Loucy (cell line): ENCODE data around the gene PCTP.

Experiments
- H2AFZ ChIP-seq: fragments of 200-600 bp; sonication (generic); 2 replicates; pipeline ENCODE4 v1.6.0; 2016; ENCODE audit warnings: antibody characterized with exemption, mild to moderate bottlenecking, low read length, moderate library complexity
- H3F3A ChIP-seq: fragments of 200-600 bp; 2 replicates; pipeline ENCODE4 v1.6.0; 2016; ENCODE audit warnings: antibody characterized with exemption, low read depth, mild to moderate bottlenecking
- H3K27me3 ChIP-seq: fragments of 200-600 bp; sonication (generic); 2 replicates; pipeline ENCODE4 v1.6.1; 2014; ENCODE audit warnings: low read length, mild to moderate bottlenecking; ENCODE audit not compliant: insufficient read depth, poor library complexity, severe bottlenecking
- H3K36me3 ChIP-seq: fragments of 200-600 bp; sonication (generic); 2 replicates; pipeline ENCODE4 v1.6.1; 2016; ENCODE audit warnings: low read length; ENCODE audit not compliant: insufficient read depth
- H3K4me1 ChIP-seq: fragments of 200-600 bp; sonication (generic); 2 replicates; pipeline ENCODE4 v1.5.1; 2014; ENCODE audit warnings: low read length, mild to moderate bottlenecking; ENCODE audit not compliant: insufficient read depth, poor library complexity, severe bottlenecking
- H3K4me2 ChIP-seq: fragments of 200-600 bp; sonication (generic); 2 replicates; pipeline ENCODE4 v1.6.0; 2014; ENCODE audit warnings: antibody characterized with exemption, low read length, low read depth, mild to moderate bottlenecking; ENCODE audit not compliant: poor library complexity, severe bottlenecking
- H3K4me3 ChIP-seq: fragments of 200-600 bp; sonication (generic); 2 replicates; pipeline ENCODE4 v1.5.1; 2014; ENCODE audit warnings: low read length, mild to moderate bottlenecking, mixed read lengths; ENCODE audit not compliant: poor library complexity, severe bottlenecking
- H3K79me2 ChIP-seq: fragments of 200-600 bp; sonication (generic); 2 replicates; pipeline ENCODE4 v1.6.1; 2014; ENCODE audit warnings: low read length; ENCODE audit not compliant: insufficient read depth
- H3K9ac ChIP-seq: fragments of 200-600 bp; sonication (generic); 2 replicates; pipeline ENCODE4 v1.6.0; 2014; ENCODE audit warnings: mild to moderate bottlenecking, low read depth, low read length, moderate library complexity; ENCODE audit not compliant: poor library complexity, severe bottlenecking
- H3K9me2 ChIP-seq: fragments of 200-600 bp; sonication (generic); replicated peaks from 2 replicates; pipeline ENCODE4 v1.6.1; 2016; ENCODE audit warnings: low read depth, low read length, mixed read lengths
- H3K9me3 ChIP-seq: fragments of 200-600 bp; sonication (generic); 2 replicates; pipeline ENCODE4 v1.6.1; 2014; ENCODE audit warnings: mild to moderate bottlenecking, antibody characterized with exemption, low read length, low read depth; ENCODE audit not compliant: insufficient read depth
- H4K20me1 ChIP-seq: fragments of 200-600 bp; sonication (generic); 2 replicates; pipeline ENCODE4 v1.6.0; 2014; ENCODE audit warnings: antibody characterized with exemption, low read length, mild to moderate bottlenecking; ENCODE audit not compliant: insufficient read depth, poor library complexity, severe bottlenecking
- CTCF ChIP-seq: fragments of 200-600 bp; sonication (generic); conservative IDR thresholded peaks from 2 replicates; pipeline ENCODE4 v1.5.1; 2014; ENCODE audit warnings: mild to moderate bottlenecking, antibody characterized with exemption, low read length
- EZH2phosphoT487 ChIP-seq: fragments of 200-600 bp; IDR thresholded peaks from 2 replicates; pipeline ENCODE4 v1.6.1; 2018; ENCODE audit warnings: antibody characterized with exemption, mild to moderate bottlenecking, moderate library complexity, borderline replicate concordance

PCTP gene

GRCh38 chr17:55806745-55807495 is 56.1 kb downstream of the PCTP start:
- Histone ChIP-seq H3K9ac (no peak overlapping the region), H3K9me2 (no peaks in the 10 kb centered on the region), H2AFZ (no peak overlapping the region), H3K79me2 (no peaks in the 10 kb centered on the region), H3F3A (no peaks in the 10 kb centered on the region), H4K20me1 (no peaks in the 10 kb centered on the region), H3K4me1 (no peaks in the 10 kb centered on the region), H3K4me2 (no peak overlapping the region), H3K27me3 (no peaks in the 10 kb centered on the region), H3K4me3 (no peak overlapping the region), H3K36me3 (no peaks in the 10 kb centered on the region), H3K9me3 (no peaks in the 10 kb centered on the region)
- TF ChIP-seq CTCF = no peak

GRCh38 chr17:55811536-55811935 is 60.7 kb downstream of the PCTP start:
- no peak overlapping the region for H3K9ac ChIP-seq
- H2AFZ ChIP-seq = no peak overlapping the region
- H3K9me2 ChIP-seq = no peaks in the 10 kb centered on the region
- H3K79me2 ChIP-seq = no peaks in the 10 kb centered on the region
- TF ChIP-seq CTCF = no peak
- no peak overlapping the region for H3K4me3 ChIP-seq
- no peaks in the 10 kb centered on the region for H3F3A ChIP-seq
- H3K9me3 ChIP-seq = no peaks in the 10 kb centered on the region
- H3K36me3 ChIP-seq = no peaks in the 10 kb centered on the region
- no peaks in the 10 kb centered on the region for H3K4me1 ChIP-seq
- H3K4me2 ChIP-seq = no peak overlapping the region
- no peaks in the 10 kb centered on the region for H3K27me3 ChIP-seq
- no peaks in the 10 kb centered on the region for H4K20me1 ChIP-seq

- H3K79me2 ChIP-seq = no peaks in the 10 kb centered on the region
- no peaks in the 10 kb centered on the region for H3K4me1 ChIP-seq
- H3K36me3 ChIP-seq = no peaks in the 10 kb centered on the region
- no peaks in the 10 kb centered on the region for H4K20me1 ChIP-seq
- no peak overlapping the region for H2AFZ ChIP-seq
- no peak overlapping the region for H3K9ac ChIP-seq
- TF ChIP-seq EZH2phosphoT487 (no peak), CTCF (no peak)
- H3K9me3 ChIP-seq = no peaks in the 10 kb centered on the region
- H3K9me2 ChIP-seq = no peaks in the 10 kb centered on the region
- no peak overlapping the region for H3K4me3 ChIP-seq
- H3K4me2 ChIP-seq = no peak overlapping the region
- no peaks in the 10 kb centered on the region for H3F3A ChIP-seq
- H3K27me3 ChIP-seq = no peaks in the 10 kb centered on the region
These were observed 61.5 kb downstream of the PCTP start for GRCh38 chr17:55812323-55812722.
